ENCODE results near the gene CTNND2.

Gene CTNND2

GRCh38 chr5:11687498-11687897, 216.7 kb downstream of the CTNND2 start:
- no peak for TF ChIP-seq CTCF (IDR thresholded peaks at IDR 0.05; ENCODE audit: borderline replicate concordance, control extremely low read depth, extremely low read depth, insufficient read depth, missing control alignments)
- no peak for DNase-seq (ENCODE audit: low spot score)
- in situ Hi-C loops (cut with MboI; ENCODE audit: low sequenced_read_pairs, unreplicated experiment): no loop called here

- in situ Hi-C loops (cut with MboI; ENCODE audit: low sequenced_read_pairs, unreplicated experiment): no loop called here
- no peak for DNase-seq (ENCODE audit: low spot score)
- no peak for TF ChIP-seq CTCF (IDR thresholded peaks at IDR 0.05; ENCODE audit: borderline replicate concordance, control extremely low read depth, extremely low read depth, insufficient read depth, missing control alignments)
These were observed 219.6 kb downstream of the CTNND2 start for GRCh38 chr5:11684607-11685006.

GRCh38 chr5:11683666-11684065, 220.6 kb downstream of the CTNND2 start:
- DNase-seq (ENCODE audit: low spot score): no peak
- in situ Hi-C loops (cut with MboI; ENCODE audit: low sequenced_read_pairs, unreplicated experiment): no loop called here
- TF ChIP-seq CTCF (IDR thresholded peaks at IDR 0.05; ENCODE audit: borderline replicate concordance, control extremely low read depth, extremely low read depth, insufficient read depth, missing control alignments): no peak

GRCh38 chr5:11681796-11682195, 222.4 kb downstream of the CTNND2 start:
- no peak for DNase-seq (ENCODE audit: low spot score)
- TF ChIP-seq CTCF (IDR thresholded peaks at IDR 0.05; ENCODE audit: borderline replicate concordance, control extremely low read depth, extremely low read depth, insufficient read depth, missing control alignments): no peak
- in situ Hi-C loops (cut with MboI; ENCODE audit: low sequenced_read_pairs, unreplicated experiment): no loop called here

- in situ Hi-C loops (cut with MboI; ENCODE audit: low sequenced_read_pairs, unreplicated experiment): no loop called here
- TF ChIP-seq CTCF (IDR thresholded peaks at IDR 0.05; ENCODE audit: borderline replicate concordance, control extremely low read depth, extremely low read depth, insufficient read depth, missing control alignments): no peak
- DNase-seq (ENCODE audit: low spot score): no peak
These were observed 224.6 kb downstream of the CTNND2 start for GRCh38 chr5:11679676-11680075.

GRCh38 chr5:11675184-11675583, 229.1 kb downstream of the CTNND2 start:
- DNase-seq (ENCODE audit: low spot score): no peak
- in situ Hi-C loops (cut with MboI; ENCODE audit: low sequenced_read_pairs, unreplicated experiment): no loop called here
- no peak for TF ChIP-seq CTCF (IDR thresholded peaks at IDR 0.05; ENCODE audit: borderline replicate concordance, control extremely low read depth, extremely low read depth, insufficient read depth, missing control alignments)
